ENCODE data around the gene RBM19.

DNA sequence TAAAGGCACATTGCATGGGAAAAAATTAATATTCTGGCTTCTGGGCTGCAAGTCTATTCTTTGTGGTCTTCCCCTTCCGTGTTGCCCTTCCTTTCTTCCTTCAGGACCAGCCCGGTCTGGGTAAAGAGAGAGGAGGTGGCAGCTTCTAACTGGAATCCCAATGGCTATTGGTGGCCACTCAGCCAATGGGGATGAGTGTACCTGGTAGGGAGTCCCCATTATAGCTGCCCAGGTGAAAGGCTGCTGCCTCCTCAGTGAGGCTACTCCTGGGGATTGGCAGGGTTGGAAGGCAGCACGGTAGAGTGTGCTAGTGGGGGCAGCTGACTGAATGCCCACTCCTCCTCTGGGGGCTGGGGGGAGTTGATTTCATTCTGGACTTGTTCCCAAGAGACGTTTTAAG is 112.6 kb downstream of the RBM19 start:
- no peak for TF ChIP-seq CTCF (IDR thresholded peaks at IDR 0.05)
- TF ChIP-seq POLR2A (IDR thresholded peaks at IDR 0.05) = no peak

All from heart left ventricle (tissue), 13 donors.